ENCODE measurements around the gene RPS19. TPM values are rescaled to one million over a fixed set of nuclear protein-coding genes. Genes with fewer than 3 reads are reported as not detected.

RPS19 gene
- total and polyA plus RNA-seq, 10 of the 15 experiments (the other 5 are each of a cell fraction or from before 2014, with no cell fraction given), result 2,615 to 5,578 (median 4,127) TPM

DNA sequence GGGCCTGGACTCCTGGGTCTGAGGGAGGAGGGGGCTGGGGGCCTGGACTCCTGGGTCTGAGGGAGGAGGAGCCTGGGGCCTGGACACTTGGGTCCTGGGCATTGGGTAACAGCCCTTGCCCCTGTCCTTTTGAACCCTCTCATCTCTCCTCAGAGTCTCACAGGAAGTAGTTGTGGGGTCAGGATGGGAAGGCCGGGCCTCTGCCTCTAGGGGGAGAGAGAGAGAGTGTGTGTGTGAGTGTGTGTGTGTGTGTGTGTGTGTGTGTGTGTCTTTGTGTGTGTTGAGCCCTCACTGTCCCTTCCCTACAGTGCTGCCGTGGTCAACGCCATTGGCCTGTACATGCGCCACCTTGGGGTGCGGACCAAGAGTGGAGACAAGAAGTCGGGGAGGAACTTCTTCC, 33.8 kb downstream of the RPS19 start (continued):
- TF ChIP-seq, protein P1, sequence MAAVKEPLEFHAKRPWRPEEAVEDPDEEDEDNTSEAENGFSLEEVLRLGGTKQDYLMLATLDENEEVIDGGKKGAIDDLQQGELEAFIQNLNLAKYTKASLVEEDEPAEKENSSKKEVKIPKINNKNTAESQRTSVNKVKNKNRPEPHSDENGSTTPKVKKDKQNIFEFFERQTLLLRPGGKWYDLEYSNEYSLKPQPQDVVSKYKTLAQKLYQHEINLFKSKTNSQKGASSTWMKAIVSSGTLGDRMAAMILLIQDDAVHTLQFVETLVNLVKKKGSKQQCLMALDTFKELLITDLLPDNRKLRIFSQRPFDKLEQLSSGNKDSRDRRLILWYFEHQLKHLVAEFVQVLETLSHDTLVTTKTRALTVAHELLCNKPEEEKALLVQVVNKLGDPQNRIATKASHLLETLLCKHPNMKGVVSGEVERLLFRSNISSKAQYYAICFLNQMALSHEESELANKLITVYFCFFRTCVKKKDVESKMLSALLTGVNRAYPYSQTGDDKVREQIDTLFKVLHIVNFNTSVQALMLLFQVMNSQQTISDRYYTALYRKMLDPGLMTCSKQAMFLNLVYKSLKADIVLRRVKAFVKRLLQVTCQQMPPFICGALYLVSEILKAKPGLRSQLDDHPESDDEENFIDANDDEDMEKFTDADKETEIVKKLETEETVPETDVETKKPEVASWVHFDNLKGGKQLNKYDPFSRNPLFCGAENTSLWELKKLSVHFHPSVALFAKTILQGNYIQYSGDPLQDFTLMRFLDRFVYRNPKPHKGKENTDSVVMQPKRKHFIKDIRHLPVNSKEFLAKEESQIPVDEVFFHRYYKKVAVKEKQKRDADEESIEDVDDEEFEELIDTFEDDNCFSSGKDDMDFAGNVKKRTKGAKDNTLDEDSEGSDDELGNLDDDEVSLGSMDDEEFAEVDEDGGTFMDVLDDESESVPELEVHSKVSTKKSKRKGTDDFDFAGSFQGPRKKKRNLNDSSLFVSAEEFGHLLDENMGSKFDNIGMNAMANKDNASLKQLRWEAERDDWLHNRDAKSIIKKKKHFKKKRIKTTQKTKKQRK (IDR thresholded peaks at IDR 0.05; ENCODE audit: low read depth, low read length), result no peak
- TF ChIP-seq, protein P2, sequence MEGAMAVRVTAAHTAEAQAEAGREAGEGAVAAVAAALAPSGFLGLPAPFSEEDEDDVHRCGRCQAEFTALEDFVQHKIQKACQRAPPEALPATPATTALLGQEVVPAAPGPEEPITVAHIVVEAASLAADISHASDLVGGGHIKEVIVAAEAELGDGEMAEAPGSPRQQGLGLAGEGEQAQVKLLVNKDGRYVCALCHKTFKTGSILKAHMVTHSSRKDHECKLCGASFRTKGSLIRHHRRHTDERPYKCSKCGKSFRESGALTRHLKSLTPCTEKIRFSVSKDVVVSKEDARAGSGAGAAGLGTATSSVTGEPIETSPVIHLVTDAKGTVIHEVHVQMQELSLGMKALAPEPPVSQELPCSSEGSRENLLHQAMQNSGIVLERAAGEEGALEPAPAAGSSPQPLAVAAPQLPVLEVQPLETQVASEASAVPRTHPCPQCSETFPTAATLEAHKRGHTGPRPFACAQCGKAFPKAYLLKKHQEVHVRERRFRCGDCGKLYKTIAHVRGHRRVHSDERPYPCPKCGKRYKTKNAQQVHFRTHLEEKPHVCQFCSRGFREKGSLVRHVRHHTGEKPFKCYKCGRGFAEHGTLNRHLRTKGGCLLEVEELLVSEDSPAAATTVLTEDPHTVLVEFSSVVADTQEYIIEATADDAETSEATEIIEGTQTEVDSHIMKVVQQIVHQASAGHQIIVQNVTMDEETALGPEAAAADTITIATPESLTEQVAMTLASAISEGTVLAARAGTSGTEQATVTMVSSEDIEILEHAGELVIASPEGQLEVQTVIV (IDR thresholded peaks at IDR 0.05; ENCODE audit: borderline replicate concordance, partially characterized antibody), result no peak
- TF ChIP-seq HCFC1 (IDR thresholded peaks at IDR 0.05; ENCODE audit: low read length) (no peak), ZNF217 (IDR thresholded peaks at IDR 0.05) (no peak), NR2C1 (IDR thresholded peaks at IDR 0.05) (peak; percentile 70), SIX5 (IDR thresholded peaks at IDR 0.05; ENCODE audit: low read depth, low read length, severe bottlenecking) (no peak), LARP7 (IDR thresholded peaks at IDR 0.05) (no peak), RAD21 (IDR thresholded peaks at IDR 0.05; ENCODE audit: insufficient read depth, low read depth, low read length) (no peak), IKZF2 (IDR thresholded peaks at IDR 0.05) (0 out of 4 replicates have a peak, but pooled peaks have one; percentile 21 to 45), POLR2AphosphoS2 (IDR thresholded peaks at IDR 0.05; ENCODE audit: low read depth, low read length) (no peak), STAT1 (conservative IDR thresholded peaks at IDR 0.05) (no peak), SIN3A (IDR thresholded peaks at IDR 0.05; ENCODE audit: low read depth, low read length) (no peak), YY1 (IDR thresholded peaks at IDR 0.05; ENCODE audit: low read depth, low read length) (no peak), BACH1 (IDR thresholded peaks at IDR 0.05; ENCODE audit: borderline replicate concordance) (no peak)
- TF ChIP-seq, protein P3, sequence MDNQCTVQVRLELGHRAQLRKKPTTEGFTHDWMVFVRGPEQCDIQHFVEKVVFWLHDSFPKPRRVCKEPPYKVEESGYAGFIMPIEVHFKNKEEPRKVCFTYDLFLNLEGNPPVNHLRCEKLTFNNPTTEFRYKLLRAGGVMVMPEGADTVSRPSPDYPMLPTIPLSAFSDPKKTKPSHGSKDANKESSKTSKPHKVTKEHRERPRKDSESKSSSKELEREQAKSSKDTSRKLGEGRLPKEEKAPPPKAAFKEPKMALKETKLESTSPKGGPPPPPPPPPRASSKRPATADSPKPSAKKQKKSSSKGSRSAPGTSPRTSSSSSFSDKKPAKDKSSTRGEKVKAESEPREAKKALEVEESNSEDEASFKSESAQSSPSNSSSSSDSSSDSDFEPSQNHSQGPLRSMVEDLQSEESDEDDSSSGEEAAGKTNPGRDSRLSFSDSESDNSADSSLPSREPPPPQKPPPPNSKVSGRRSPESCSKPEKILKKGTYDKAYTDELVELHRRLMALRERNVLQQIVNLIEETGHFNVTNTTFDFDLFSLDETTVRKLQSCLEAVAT (IDR thresholded peaks at IDR 0.05), result peak; percentile 56; the same call in 1 of the 2 replicates
- TF ChIP-seq, protein P4, sequence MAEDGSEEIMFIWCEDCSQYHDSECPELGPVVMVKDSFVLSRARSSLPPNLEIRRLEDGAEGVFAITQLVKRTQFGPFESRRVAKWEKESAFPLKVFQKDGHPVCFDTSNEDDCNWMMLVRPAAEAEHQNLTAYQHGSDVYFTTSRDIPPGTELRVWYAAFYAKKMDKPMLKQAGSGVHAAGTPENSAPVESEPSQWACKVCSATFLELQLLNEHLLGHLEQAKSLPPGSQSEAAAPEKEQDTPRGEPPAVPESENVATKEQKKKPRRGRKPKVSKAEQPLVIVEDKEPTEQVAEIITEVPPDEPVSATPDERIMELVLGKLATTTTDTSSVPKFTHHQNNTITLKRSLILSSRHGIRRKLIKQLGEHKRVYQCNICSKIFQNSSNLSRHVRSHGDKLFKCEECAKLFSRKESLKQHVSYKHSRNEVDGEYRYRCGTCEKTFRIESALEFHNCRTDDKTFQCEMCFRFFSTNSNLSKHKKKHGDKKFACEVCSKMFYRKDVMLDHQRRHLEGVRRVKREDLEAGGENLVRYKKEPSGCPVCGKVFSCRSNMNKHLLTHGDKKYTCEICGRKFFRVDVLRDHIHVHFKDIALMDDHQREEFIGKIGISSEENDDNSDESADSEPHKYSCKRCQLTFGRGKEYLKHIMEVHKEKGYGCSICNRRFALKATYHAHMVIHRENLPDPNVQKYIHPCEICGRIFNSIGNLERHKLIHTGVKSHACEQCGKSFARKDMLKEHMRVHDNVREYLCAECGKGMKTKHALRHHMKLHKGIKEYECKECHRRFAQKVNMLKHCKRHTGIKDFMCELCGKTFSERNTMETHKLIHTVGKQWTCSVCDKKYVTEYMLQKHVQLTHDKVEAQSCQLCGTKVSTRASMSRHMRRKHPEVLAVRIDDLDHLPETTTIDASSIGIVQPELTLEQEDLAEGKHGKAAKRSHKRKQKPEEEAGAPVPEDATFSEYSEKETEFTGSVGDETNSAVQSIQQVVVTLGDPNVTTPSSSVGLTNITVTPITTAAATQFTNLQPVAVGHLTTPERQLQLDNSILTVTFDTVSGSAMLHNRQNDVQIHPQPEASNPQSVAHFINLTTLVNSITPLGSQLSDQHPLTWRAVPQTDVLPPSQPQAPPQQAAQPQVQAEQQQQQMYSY (CRISPR knock-in tag; IDR thresholded peaks at IDR 0.05), result no peak
- TF ChIP-seq, protein P5, sequence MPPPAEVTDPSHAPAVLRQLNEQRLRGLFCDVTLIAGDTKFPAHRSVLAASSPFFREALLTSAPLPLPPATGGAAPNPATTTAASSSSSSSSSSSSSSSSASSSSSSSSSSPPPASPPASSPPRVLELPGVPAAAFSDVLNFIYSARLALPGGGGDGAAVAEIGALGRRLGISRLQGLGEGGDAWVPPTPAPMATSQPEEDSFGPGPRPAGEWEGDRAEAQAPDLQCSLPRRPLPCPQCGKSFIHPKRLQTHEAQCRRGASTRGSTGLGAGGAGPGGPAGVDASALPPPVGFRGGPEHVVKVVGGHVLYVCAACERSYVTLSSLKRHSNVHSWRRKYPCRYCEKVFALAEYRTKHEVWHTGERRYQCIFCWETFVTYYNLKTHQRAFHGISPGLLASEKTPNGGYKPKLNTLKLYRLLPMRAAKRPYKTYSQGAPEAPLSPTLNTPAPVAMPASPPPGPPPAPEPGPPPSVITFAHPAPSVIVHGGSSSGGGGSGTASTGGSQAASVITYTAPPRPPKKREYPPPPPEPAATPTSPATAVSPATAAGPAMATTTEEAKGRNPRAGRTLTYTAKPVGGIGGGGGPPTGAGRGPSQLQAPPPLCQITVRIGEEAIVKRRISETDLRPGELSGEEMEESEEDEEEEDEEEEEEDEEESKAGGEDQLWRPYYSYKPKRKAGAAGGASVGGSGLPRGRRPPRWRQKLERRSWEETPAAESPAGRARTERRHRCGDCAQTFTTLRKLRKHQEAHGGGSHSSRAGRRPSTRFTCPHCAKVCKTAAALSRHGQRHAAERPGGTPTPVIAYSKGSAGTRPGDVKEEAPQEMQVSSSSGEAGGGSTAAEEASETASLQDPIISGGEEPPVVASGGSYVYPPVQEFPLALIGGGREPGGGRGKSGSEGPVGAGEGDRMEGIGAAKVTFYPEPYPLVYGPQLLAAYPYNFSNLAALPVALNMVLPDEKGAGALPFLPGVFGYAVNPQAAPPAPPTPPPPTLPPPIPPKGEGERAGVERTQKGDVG (CRISPR knock-in tag; IDR thresholded peaks at IDR 0.05), result no peak

Data from GM12878 (cell line).